MM.1S (cell line): ENCODE data around the gene MFAP3L.
"Not testable (repeated sequence)": the region's sequence is repeated elsewhere in the genome, so short reads cannot be mapped to it uniquely, and the experiment has no call there.

ENCODE experiments used
- DNase-seq: peaks from one replicate; pipeline ENCODE4 v3.0.0-alpha.2; 2015
- H2AFZ ChIP-seq: fragments of 300-600 bp; sonication (generic); 2 replicates; pipeline ENCODE4 v1.6.0; 2016; ENCODE audit warnings: antibody characterized with exemption, low read length
- H3F3A ChIP-seq: fragments of 300-600 bp; sonication (generic); 2 replicates; pipeline ENCODE4 v1.6.1; 2016; ENCODE audit warnings: mild to moderate bottlenecking, antibody characterized with exemption, low read length, moderate library complexity, mixed read lengths; ENCODE audit not compliant: insufficient read depth
- H3K27ac ChIP-seq: fragments of 300-600 bp; sonication (generic); 2 replicates; pipeline ENCODE4 v1.5.1; 2016; ENCODE audit warnings: mild to moderate bottlenecking, low read length
- H3K27me3 ChIP-seq: fragments of 300-600 bp; sonication (generic); replicated peaks from 2 replicates; pipeline ENCODE4 v1.6.0; 2016; ENCODE audit warnings: low read length; ENCODE audit not compliant: insufficient read depth
- H3K36me3 ChIP-seq: fragments of 300-600 bp; sonication (generic); replicated peaks from 2 replicates; pipeline ENCODE4 v1.6.1; 2016; ENCODE audit warnings: mild to moderate bottlenecking, low read length, mixed read lengths; ENCODE audit not compliant: insufficient read depth
- H3K4me1 ChIP-seq: fragments of 300-600 bp; sonication (generic); 2 replicates; pipeline ENCODE4 v1.6.1; 2016; ENCODE audit warnings: low read length, mixed read lengths
- H3K4me2 ChIP-seq: fragments of 300-600 bp; sonication (generic); 2 replicates; pipeline ENCODE4 v1.6.0; 2016; ENCODE audit warnings: low read depth, low read length
- H3K4me3 ChIP-seq: fragments of 300-600 bp; sonication (generic); 2 replicates; pipeline ENCODE4 v1.5.1; 2016; ENCODE audit warnings: low read length, mixed read lengths
- H3K79me2 ChIP-seq: fragments of 300-600 bp; sonication (generic); 2 replicates; pipeline ENCODE4 v1.6.1; 2016; ENCODE audit warnings: mixed run types, low read length, mixed read lengths
- H3K9ac ChIP-seq: fragments of 300-600 bp; sonication (generic); 2 replicates; pipeline ENCODE4 v1.6.1; 2016; ENCODE audit warnings: low read length, mixed read lengths
- H3K9me2 ChIP-seq: fragments of 300-600 bp; sonication (generic); replicated peaks from 2 replicates; pipeline ENCODE4 v1.6.1; 2016; ENCODE audit warnings: mild to moderate bottlenecking, low read length, mixed read lengths; ENCODE audit not compliant: insufficient read depth
- H3K9me3 ChIP-seq: fragments of 300-600 bp; sonication (generic); replicated peaks from 2 replicates; pipeline ENCODE4 v1.6.1; 2016; ENCODE audit warnings: mild to moderate bottlenecking, low read length, mixed read lengths; ENCODE audit not compliant: insufficient read depth
- H4K20me1 ChIP-seq: fragments of 300-600 bp; sonication (generic); 2 replicates; pipeline ENCODE4 v1.6.1; 2016; ENCODE audit warnings: mild to moderate bottlenecking, low read length, moderate library complexity, mixed read lengths; ENCODE audit not compliant: insufficient read depth
- EZH2 ChIP-seq: fragments of 300-600 bp; sonication (generic); optimal IDR thresholded peaks from 2 replicates; pipeline ENCODE3; 2017; ENCODE audit warnings: low read depth, mild to moderate bottlenecking, antibody characterized with exemption, low read length, mixed read lengths
- EZH2phosphoT487 ChIP-seq: fragments of 300-600 bp; sonication (generic); IDR thresholded peaks from 2 replicates; pipeline ENCODE4 v1.6.1; 2018; ENCODE audit warnings: antibody characterized with exemption, low read length
- TF ChIP-seq, protein P1 (sequence below): fragments of 300-600 bp; sonication (generic); IDR thresholded peaks from 2 replicates; pipeline ENCODE4 v1.5.1; 2016; ENCODE audit warnings: antibody characterized with exemption, low read length, mixed read lengths

Gene MFAP3L

GRCh38 chr4:169948271-169948670 is 77.9 kb downstream of the MFAP3L start:
- no peak for TF ChIP-seq EZH2
- no peak for TF ChIP-seq EZH2phosphoT487
- TF ChIP-seq, protein P1, sequence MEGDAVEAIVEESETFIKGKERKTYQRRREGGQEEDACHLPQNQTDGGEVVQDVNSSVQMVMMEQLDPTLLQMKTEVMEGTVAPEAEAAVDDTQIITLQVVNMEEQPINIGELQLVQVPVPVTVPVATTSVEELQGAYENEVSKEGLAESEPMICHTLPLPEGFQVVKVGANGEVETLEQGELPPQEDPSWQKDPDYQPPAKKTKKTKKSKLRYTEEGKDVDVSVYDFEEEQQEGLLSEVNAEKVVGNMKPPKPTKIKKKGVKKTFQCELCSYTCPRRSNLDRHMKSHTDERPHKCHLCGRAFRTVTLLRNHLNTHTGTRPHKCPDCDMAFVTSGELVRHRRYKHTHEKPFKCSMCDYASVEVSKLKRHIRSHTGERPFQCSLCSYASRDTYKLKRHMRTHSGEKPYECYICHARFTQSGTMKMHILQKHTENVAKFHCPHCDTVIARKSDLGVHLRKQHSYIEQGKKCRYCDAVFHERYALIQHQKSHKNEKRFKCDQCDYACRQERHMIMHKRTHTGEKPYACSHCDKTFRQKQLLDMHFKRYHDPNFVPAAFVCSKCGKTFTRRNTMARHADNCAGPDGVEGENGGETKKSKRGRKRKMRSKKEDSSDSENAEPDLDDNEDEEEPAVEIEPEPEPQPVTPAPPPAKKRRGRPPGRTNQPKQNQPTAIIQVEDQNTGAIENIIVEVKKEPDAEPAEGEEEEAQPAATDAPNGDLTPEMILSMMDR: no peak

DNA sequence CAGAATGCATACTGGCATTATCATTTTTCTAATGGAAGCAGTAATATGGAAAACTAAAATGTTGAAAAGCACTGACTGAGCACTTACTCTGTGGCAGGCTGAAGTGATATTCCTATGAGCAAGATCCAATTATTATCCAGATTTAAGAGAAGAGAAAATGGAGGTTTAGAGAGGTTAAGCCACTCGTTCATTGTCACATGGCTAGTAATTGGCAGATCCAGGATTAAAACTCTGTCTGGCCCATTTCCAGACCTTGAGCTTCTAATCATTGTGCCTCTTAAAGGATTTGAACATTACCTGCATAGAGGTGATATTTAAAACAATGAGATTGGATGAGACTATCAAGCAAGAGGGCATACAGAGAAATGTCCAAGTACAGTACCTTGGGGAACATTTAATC is 80.6 kb downstream of the MFAP3L start:
- TF ChIP-seq, protein P1: no peak
- no peak for TF ChIP-seq EZH2
- TF ChIP-seq EZH2phosphoT487: no peak
- no peak overlapping the region for H3K9ac ChIP-seq
- H3K4me3 ChIP-seq: no peak overlapping the region
- no peak overlapping the region for H2AFZ ChIP-seq
- no peaks in the 10 kb centered on the region for H3F3A ChIP-seq
- H3K27me3 ChIP-seq: no peaks in the 10 kb centered on the region
- H3K36me3 ChIP-seq: no peaks in the 10 kb centered on the region
- no peaks in the 10 kb centered on the region for H3K79me2 ChIP-seq
- no peak overlapping the region for H3K4me2 ChIP-seq
- H3K27ac ChIP-seq: no peak overlapping the region
- no peaks in the 10 kb centered on the region for H3K9me3 ChIP-seq
- H4K20me1 ChIP-seq: no peaks in the 10 kb centered on the region
- DNase-seq: no peak
- H3K4me1 ChIP-seq: no peaks in the 10 kb centered on the region
- H3K9me2 ChIP-seq: no peaks in the 10 kb centered on the region

More at GRCh38 chr4:169948271-169948670, 77.9 kb downstream of the MFAP3L start:
- no peaks in the 10 kb centered on the region for H4K20me1 ChIP-seq
- no peaks in the 10 kb centered on the region for H3K36me3 ChIP-seq
- H3K9me2 ChIP-seq: no peaks in the 10 kb centered on the region
- no peaks in the 10 kb centered on the region for H3F3A ChIP-seq
- no peak for DNase-seq
- no peak overlapping the region for H3K9ac ChIP-seq
- peaks cover 9% of the 10 kb centered on the region; the same call in 1 of the 2 replicates for H3K4me1 ChIP-seq
- H3K27me3 ChIP-seq: no peaks in the 10 kb centered on the region
- H2AFZ ChIP-seq: no peak overlapping the region
- H3K4me3 ChIP-seq: no peak overlapping the region
- no peak overlapping the region for H3K4me2 ChIP-seq
- no peaks in the 10 kb centered on the region for H3K79me2 ChIP-seq
- H3K27ac ChIP-seq: no peak overlapping the region
- H3K9me3 ChIP-seq: no peaks in the 10 kb centered on the region

GRCh38 chr4:169943601-169944000 is 82.6 kb downstream of the MFAP3L start:
- H3K9me2 ChIP-seq, H3K9me3 ChIP-seq, H4K20me1 ChIP-seq, H3K4me2 ChIP-seq, DNase-seq, H3K4me1 ChIP-seq, H3K27me3 ChIP-seq, H3F3A ChIP-seq, H2AFZ ChIP-seq, H3K4me3 ChIP-seq, H3K36me3 ChIP-seq, H3K79me2 ChIP-seq, H3K9ac ChIP-seq, H3K27ac ChIP-seq: not testable (repeated sequence)

DNA sequence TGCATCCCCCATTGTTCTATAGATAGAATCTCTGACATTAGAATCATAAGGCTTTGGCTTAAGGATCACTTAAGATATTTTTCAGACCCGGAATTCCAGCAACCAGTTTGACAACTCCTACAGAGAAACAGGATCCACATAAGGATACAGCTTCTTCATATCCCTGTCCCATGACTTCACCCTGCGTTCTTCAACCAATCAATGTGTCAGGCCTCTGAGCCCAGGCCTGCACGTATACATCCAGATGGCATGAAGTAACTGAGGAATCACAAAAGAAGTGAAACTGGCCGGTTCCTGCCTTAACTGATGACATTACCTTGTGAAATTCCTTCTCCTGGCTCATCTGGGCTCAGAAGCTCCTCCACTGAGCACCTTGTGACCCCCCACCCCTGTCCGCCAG is 85.1 kb downstream of the MFAP3L start:
- Histone ChIP-seq H3K4me3 (no peak overlapping the region), H3K4me2 (no peak overlapping the region), H3F3A (no peaks in the 10 kb centered on the region), H3K9me2 (no peaks in the 10 kb centered on the region), H3K9ac (no peak overlapping the region), H2AFZ (no peak overlapping the region), H3K36me3 (no peaks in the 10 kb centered on the region), H3K9me3 (no peaks in the 10 kb centered on the region), H4K20me1 (no peaks in the 10 kb centered on the region), H3K4me1 (no peaks in the 10 kb centered on the region), H3K27me3 (no peaks in the 10 kb centered on the region), H3K27ac (no peak overlapping the region), H3K79me2 (no peaks in the 10 kb centered on the region)
- no peak for TF ChIP-seq EZH2phosphoT487
- TF ChIP-seq, protein P1: no peak
- no peak for TF ChIP-seq EZH2
- DNase-seq: no peak
